ENCODE results near the gene SLC35F1.
"Not testable (repeated sequence)": the region's sequence is repeated elsewhere in the genome, so short reads cannot be mapped to it uniquely, and the experiment has no call there.

The SLC35F1 gene

DNA sequence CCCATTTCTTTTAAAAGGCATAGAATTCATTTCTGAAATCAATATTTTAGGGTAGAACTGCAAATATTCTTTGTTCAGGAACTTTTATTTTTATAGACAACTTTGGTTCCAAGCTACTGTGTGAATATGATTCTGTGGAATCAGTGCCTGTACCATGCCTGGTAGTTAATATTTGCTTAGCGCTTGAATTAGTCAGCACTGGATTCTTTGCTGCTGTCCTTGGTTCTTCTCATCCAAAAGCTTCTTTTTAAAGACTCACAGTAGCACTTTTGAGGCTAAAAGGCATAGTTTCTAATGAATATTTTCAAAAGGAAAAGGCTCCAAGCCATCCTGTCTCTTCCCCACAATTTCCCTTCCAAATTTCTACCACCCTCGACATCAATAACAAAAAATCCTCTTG lies 109.5 kb downstream of the SLC35F1 start:
- DNase-seq = no peak

DNA sequence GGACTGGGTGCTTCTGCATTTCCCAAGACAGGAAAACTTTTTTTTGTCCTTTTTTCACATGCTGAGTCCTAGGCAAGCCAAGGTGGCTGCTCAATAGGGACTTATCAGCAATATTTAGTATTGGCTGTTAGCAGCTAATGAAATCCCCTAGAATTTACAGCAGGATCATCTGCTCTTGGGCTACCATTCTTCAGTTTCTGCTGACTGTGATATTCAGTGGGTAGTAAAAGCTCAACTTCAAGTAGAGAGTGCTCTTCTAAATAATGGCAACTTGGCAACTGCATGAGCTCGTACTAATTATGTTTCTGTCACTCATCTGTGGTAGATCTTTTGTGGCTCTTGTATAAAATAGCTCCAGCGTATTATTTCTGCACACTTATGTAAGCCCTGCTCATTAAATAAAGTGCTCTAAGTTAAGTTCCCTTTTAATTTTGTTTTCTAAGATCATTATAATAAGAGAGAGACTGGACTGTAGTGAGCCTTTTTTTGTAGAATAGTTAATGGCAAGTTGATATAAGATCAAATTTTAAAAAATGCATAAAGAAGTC lies 110.3 kb downstream of the SLC35F1 start:
- DNase-seq = no peak

GRCh38 chr6:118023771-118024170 lies 116.7 kb downstream of the SLC35F1 start:
- no peak for DNase-seq

- no peak for DNase-seq
Observed at GRCh38 chr6:118029967-118030366, 122.9 kb downstream of the SLC35F1 start.

DNA sequence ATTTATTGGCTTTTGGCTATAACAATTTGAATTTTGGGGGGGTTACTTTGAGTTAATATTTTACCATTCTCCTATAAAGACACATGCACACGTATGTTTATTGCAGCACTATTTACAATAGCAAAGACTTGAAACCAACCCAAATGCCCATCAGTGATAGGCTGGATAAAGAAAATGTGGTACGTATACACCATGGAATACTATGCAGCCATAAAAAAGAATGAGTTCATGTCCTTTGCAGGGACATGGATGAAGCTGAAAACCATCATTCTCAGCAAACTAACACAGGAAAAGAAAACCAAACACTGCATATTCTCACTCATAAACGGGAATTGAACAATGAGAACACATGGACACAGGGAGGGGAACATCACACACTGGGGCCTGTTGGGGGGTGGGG lies 130.4 kb downstream of the SLC35F1 start:
- DNase-seq = not testable (repeated sequence)

- no peak for DNase-seq
Observed at GRCh38 chr6:118042855-118043254, 135.8 kb downstream of the SLC35F1 start.

DNA sequence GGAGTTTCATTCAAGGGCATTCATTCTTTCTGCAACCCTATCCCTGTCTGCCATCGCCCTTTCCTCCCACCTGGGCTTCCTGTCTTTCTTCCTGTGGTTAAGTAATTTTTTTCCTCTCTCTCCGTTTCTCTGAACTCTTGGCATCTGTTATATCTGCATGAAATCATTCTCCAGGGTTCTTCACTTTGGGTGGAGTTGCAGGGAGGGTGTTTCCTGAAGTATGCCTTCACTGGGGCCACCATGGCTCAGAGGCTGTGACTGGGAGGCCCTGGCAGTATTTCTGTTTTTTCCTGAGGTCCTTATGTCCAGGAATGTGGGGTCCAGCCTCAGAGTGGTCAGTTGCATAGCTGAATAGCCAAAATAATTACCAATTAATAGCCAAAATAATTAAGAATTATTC lies 137.2 kb downstream of the SLC35F1 start:
- no peak for DNase-seq

DNA sequence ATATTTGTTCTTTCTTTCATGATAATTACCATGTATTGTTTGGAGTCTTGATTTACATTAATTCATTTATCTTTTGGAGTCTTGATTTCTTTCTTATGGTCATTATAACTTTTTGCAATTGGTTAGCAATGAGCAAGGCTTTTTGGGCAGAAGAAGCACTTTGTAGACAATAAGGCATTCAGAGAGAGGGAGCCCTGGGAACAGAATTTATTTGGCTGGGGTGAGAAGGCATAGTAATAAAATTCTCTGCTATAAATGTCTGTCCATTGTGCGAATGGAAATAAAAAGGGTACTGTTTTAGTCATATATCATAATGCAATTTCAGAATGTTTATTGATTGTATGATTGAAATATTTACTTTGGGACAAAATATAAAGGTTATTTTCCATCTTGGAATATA lies 147.0 kb downstream of the SLC35F1 start:
- no peak for DNase-seq

DNA sequence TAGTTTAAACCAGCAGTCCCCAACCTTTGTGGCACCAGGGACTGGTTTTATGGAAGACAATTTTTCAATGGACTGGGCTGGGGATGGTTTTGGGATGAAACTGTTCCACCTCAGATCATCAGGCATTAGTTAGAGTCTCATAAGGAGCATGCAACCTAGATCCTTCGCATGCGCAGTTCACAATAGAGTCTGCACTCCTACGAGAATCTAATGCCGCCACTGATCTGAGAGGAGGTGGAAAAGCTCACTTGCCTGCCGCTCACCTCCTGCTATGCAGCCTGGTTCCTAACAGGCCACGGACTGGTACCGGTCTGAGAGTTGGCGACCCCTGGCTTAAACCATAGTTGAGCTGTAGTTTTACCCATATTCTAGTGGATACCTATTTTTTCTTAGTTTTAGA lies 154.6 kb downstream of the SLC35F1 start:
- no peak for DNase-seq

- no peak for DNase-seq
Observed at GRCh38 chr6:118080547-118080946, 173.5 kb downstream of the SLC35F1 start.

GRCh38 chr6:118083711-118084110 lies 176.6 kb downstream of the SLC35F1 start:
- DNase-seq = no peak

GRCh38 chr6:118085665-118086064 lies 178.6 kb downstream of the SLC35F1 start:
- DNase-seq = no peak

DNA sequence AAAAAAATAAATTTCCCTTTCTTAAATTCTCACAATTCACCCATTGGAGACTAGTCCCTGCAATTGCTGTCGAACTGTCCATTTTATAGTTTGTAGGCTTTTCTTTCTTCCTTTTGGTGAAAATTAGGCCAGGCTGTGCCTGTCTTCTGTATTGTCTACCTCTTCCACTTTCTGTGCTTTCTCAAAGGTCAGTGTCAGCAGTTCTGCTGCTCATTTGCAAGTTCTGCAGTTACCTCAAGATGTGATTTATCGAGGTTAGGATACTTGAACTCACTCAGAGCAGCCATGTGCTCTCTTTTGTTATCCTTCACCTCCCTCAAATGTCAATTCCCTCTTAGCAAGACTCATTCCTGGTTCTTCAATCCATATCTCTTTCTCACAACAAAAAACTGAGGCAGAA lies 179.1 kb downstream of the SLC35F1 start:
- no peak for DNase-seq

GRCh38 chr6:118092086-118092485 lies 185.0 kb downstream of the SLC35F1 start:
- no peak for DNase-seq

DNA sequence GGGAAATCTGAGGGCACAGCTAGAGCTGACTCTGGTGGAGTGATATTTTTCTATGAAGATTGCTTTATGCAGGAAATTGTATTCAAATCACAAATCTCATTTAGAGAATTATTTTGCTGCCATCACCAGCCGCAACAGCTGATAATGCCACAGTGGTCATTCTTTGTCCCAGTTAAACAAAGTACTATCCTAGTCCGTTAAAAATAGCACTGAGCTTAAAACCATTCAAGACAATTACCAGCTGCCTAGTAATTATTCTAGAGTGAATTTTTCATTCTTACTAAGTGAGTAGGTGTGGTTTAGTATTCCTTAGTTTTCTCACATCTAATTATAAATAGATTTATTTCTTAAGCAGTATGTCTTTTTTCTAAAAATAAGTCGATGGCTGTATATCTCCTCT lies 190.5 kb downstream of the SLC35F1 start:
- no peak for DNase-seq

GRCh38 chr6:118100717-118101116 lies 193.7 kb downstream of the SLC35F1 start:
- DNase-seq = no peak

- DNase-seq = no peak
Observed at GRCh38 chr6:118101220-118101619, 194.2 kb downstream of the SLC35F1 start.

DNA sequence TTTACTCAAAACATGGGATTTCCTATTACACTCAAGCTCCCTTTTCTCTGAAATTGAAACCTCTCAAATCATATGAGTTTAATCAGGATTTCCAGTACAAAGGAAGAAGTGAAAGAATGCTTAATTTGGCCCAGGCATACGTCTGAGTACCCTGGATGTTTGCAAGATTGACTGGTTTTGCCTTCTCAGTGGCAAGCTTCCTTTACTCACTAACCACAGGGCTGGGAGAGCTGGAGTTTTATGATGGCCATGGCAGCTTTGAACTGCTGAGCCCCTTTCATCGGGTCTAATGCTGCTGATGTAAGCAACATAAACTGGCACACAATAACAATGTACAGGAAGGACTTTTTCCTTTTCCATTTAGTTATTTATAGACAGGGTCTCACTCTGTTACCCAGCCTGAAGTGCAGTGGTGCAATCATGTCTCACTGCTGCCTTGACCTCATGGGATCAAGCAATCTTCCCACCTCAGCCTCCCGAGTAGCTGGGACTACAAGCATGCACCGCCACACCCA lies 194.8 kb downstream of the SLC35F1 start:
- peak; percentile 35 for DNase-seq

- DNase-seq = no peak
Observed at GRCh38 chr6:118102401-118102800, 195.3 kb downstream of the SLC35F1 start.

GRCh38 chr6:118103381-118104146 lies 196.5 kb downstream of the SLC35F1 start:
- DNase-seq = no peak

- no peak for DNase-seq
Observed at GRCh38 chr6:118122161-118122725, 215.2 kb downstream of the SLC35F1 start.

GRCh38 chr6:118122801-118123200 lies 215.7 kb downstream of the SLC35F1 start:
- no peak for DNase-seq

- no peak for DNase-seq
Observed at GRCh38 chr6:118123503-118124037, 216.5 kb downstream of the SLC35F1 start.

DNA sequence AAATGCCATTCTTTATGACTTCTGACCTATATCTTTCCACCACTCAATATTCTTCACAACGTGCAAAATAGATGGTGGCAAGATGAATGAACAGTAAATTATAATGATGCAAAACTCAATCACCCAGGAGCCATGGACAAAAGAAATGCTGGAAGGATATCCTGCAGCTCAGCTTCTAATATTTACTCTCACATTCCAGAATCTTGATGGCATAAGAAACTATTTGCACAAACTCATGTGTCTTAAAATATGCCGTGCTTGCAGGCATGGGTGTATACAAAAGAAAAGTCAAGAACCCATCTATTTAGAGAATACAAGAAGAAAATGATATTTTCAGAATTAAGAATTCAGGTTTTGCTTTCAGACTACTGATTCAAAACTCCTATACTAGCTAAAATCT lies 217.8 kb downstream of the SLC35F1 start:
- DNase-seq = no peak
